DND-41 (cell line): ENCODE data around the gene ERC1.

Source experiments
- ATAC-seq: fragments of 200-7000 bp; cut with Tn5 transposase; 3 replicates; pipeline ENCODE4 v1.9.1; 2021; ENCODE audit warnings: low read depth; ENCODE audit not compliant: insufficient read depth
- DNase-seq: peaks from one replicate; pipeline ENCODE4 v3.0.0-alpha.2; 2020
- H2AFZ ChIP-seq: 2 replicates; pipeline ENCODE4 v1.6.0; 2012; ENCODE audit warnings: low read depth, low read length
- H3K27ac ChIP-seq: 2 replicates; pipeline ENCODE4 v1.5.1; 2012; ENCODE audit warnings: low read length, inconsistent platforms
- H3K27me3 ChIP-seq: fragments of 200-600 bp; sonication (generic); 2 replicates; pipeline ENCODE4 v1.6.0; 2012; ENCODE audit warnings: low read length, mild to moderate bottlenecking, inconsistent platforms; ENCODE audit not compliant: insufficient read depth, poor library complexity
- H3K36me3 ChIP-seq: 2 replicates; pipeline ENCODE4 v1.5.1; 2012; ENCODE audit warnings: low read length, inconsistent platforms; ENCODE audit not compliant: insufficient read depth
- H3K4me1 ChIP-seq: 2 replicates; pipeline ENCODE4 v1.5.1; 2012; ENCODE audit warnings: mild to moderate bottlenecking, low read length; ENCODE audit not compliant: insufficient read depth
- H3K4me2 ChIP-seq: 2 replicates; pipeline ENCODE4 v1.6.0; 2012; ENCODE audit warnings: mild to moderate bottlenecking, moderate library complexity, low read length, inconsistent platforms; ENCODE audit not compliant: insufficient read depth
- H3K4me3 ChIP-seq, 2 experiments: fragments of 200-600 bp in 1 of 2; shearing (Covaris generic) in 1 of 2; 2 replicates each; pipeline ENCODE4 v1.5.1; 2012 to 2016; ENCODE audit warnings: inconsistent platforms in 2 of 2, low read length in 2 of 2, mild to moderate bottlenecking in 2 of 2, low read depth in 1 of 2, moderate library complexity in 1 of 2
- H3K79me2 ChIP-seq: 2 replicates; pipeline ENCODE4 v1.6.0; 2012; ENCODE audit warnings: low read length, inconsistent platforms; ENCODE audit not compliant: insufficient read depth
- H3K9ac ChIP-seq: 2 replicates; pipeline ENCODE4 v1.6.0; 2012; ENCODE audit warnings: low read depth, mild to moderate bottlenecking, inconsistent platforms, low read length, moderate library complexity
- H3K9me3 ChIP-seq: 2 replicates; pipeline ENCODE4 v1.5.1; 2012; ENCODE audit warnings: low read length, moderate library complexity, mild to moderate bottlenecking, inconsistent platforms; ENCODE audit not compliant: insufficient read depth, severe bottlenecking
- H4K20me1 ChIP-seq: 2 replicates; pipeline ENCODE4 v1.6.0; 2012; ENCODE audit warnings: low read length; ENCODE audit not compliant: insufficient read depth
- CTCF ChIP-seq: IDR thresholded peaks from 2 replicates; pipeline ENCODE4 v1.5.1; 2012; ENCODE audit warnings: borderline replicate concordance, low read length, moderate library complexity, mild to moderate bottlenecking; ENCODE audit not compliant: poor library complexity, severe bottlenecking; ENCODE audit errors: extremely low read depth
- EZH2 ChIP-seq: IDR thresholded peaks from 3 replicates; pipeline ENCODE4 v1.6.1; 2012; ENCODE audit warnings: borderline replicate concordance, low read depth, mild to moderate bottlenecking, moderate library complexity, low read length, inconsistent platforms; ENCODE audit not compliant: severe bottlenecking

Gene ERC1

DNA sequence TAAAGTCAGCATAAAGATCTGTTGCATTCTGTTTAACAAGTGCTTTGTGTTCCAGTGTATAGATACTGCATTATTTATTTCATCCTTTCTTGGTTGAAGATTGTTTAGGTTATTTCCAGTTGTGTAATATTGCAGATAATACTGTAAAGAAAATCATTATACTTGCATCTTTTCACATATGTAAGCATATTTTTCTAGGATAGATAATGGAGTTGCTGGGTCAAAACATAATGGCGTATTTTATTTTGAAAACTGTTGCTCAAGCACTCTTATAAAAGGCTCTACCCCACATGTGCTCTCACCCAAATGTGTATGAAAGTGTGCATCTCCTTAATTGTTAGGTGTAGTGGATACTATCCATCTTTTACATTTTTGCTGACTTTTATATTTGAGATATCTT is 329.0 kb downstream of the ERC1 start:
- TF ChIP-seq CTCF: no peak
- no peak for TF ChIP-seq EZH2
- Histone ChIP-seq H3K9me3 (no peaks in the 10 kb centered on the region), H3K36me3 (no peaks in the 10 kb centered on the region), H4K20me1 (no peaks in the 10 kb centered on the region), H2AFZ (no peak overlapping the region), H3K27me3 (no peaks in the 10 kb centered on the region), H3K9ac (no peak overlapping the region), H3K4me2 (no peak overlapping the region), H3K4me3 (no peak overlapping the region), H3K27ac (no peak overlapping the region), H3K79me2 (no peaks in the 10 kb centered on the region), H3K4me1 (no peaks in the 10 kb centered on the region)
- no peak for DNase-seq
- no peak for ATAC-seq

DNA sequence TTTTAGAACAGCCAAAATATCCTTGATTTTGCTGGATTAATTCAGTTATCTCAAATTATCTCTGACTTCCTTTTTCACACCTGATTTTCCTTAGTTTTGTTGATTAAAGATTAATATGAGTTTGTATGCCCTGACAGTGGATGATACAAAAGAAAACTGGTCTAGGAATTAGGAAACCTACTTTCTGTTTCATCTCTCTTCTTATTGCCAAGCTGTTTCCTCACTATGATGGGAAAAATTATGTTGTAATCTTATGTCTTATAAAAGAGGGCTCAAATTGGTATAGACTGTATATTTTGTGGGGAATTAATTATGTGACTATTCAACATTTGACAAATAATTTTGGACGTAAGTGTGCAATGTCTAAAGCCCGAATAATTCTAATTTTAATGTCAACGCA is 331.8 kb downstream of the ERC1 start:
- H2AFZ ChIP-seq: no peak overlapping the region
- no peak overlapping the region for H3K9ac ChIP-seq
- H4K20me1 ChIP-seq: no peaks in the 10 kb centered on the region
- TF ChIP-seq CTCF: no peak
- TF ChIP-seq EZH2: no peak
- H3K9me3 ChIP-seq: no peaks in the 10 kb centered on the region
- H3K4me3 ChIP-seq: no peak overlapping the region
- no peaks in the 10 kb centered on the region for H3K36me3 ChIP-seq
- no peaks in the 10 kb centered on the region for H3K27me3 ChIP-seq
- no peaks in the 10 kb centered on the region for H3K79me2 ChIP-seq
- no peak for DNase-seq
- no peak overlapping the region for H3K27ac ChIP-seq
- no peak for ATAC-seq
- no peak overlapping the region for H3K4me2 ChIP-seq
- H3K4me1 ChIP-seq: no peaks in the 10 kb centered on the region

- Histone ChIP-seq H3K27me3 (no peaks in the 10 kb centered on the region), H3K4me1 (no peaks in the 10 kb centered on the region), H3K36me3 (no peaks in the 10 kb centered on the region), H3K9me3 (no peaks in the 10 kb centered on the region), H3K27ac (no peak overlapping the region), H3K79me2 (no peaks in the 10 kb centered on the region), H4K20me1 (no peaks in the 10 kb centered on the region), H3K9ac (no peak overlapping the region), H3K4me2 (no peak overlapping the region), H3K4me3 (no peak overlapping the region), H2AFZ (no peak overlapping the region)
- DNase-seq: no peak
- TF ChIP-seq EZH2 (no peak), CTCF (no peak)
- ATAC-seq: no peak
These were observed 333.1 kb downstream of the ERC1 start for GRCh38 chr12:1324099-1324498.

- no peak overlapping the region for H3K4me2 ChIP-seq
These were observed 333.9 kb downstream of the ERC1 start for GRCh38 chr12:1324910-1325309.

More at GRCh38 chr12:1324910-1325309, 333.9 kb downstream of the ERC1 start:
- no peaks in the 10 kb centered on the region for H3K36me3 ChIP-seq
- no peak overlapping the region for H3K9ac ChIP-seq
- DNase-seq (no peak), ATAC-seq (no peak)
- no peaks in the 10 kb centered on the region for H4K20me1 ChIP-seq
- no peaks in the 10 kb centered on the region for H3K9me3 ChIP-seq
- H3K4me3 ChIP-seq: no peak overlapping the region
- no peak overlapping the region for H2AFZ ChIP-seq
- no peaks in the 10 kb centered on the region for H3K27me3 ChIP-seq
- H3K79me2 ChIP-seq: no peaks in the 10 kb centered on the region
- H3K4me1 ChIP-seq: no peaks in the 10 kb centered on the region
- TF ChIP-seq CTCF (no peak), EZH2 (no peak)
- no peak overlapping the region for H3K27ac ChIP-seq
